ENCODE measurements around the gene MDFIC.

GRCh38 chr7:115058726-115059125, 136.8 kb downstream of the MDFIC start:
- TF ChIP-seq POLR2AphosphoS5 (IDR thresholded peaks at IDR 0.05; ENCODE audit: borderline replicate concordance, low read depth, low read length), result no peak
- no peak for TF ChIP-seq EZH2 (IDR thresholded peaks at IDR 0.05)

Measured in SK-N-MC (cell line).